ENCODE data around the gene NFATC3.
A peak's percentile ranks its signal among the peaks of the same experiment; 100 is the strongest.

The NFATC3 gene

DNA sequence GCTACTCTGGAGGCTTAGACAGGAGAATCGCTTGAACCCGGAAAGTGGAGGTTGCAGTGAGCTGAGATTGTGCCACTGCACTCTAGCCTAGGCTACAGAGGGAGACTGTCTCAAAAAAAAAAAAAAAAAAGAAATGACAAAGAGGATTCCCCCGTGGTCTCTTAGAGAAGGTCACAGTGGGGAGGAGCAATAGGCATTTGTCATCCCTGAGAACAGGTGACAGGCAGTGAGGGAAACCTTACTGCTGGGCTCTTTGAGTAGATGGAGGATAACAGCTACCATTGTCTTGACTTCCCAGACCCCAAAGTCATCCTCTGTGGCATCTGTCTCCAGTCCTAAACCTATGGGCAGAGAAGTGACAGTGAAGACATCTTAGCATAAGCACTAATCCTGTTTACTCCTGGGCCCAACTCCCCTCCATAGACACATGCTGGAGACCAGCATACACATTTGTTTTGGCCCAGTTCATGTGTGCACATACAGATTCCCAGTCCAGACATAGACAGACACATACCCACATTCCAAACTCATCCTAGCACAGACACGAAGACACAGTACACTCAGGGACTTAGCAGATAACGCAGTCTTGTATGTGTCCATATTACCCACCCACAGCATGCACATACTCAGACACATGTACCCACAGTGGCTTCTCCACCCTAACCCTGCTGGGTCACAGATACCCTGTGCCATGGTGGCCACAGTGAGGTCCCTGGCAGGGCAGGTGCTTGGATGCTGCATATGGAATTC, 148.1 kb downstream of the NFATC3 start:
- H3K4me3 ChIP-seq (ENCODE audit: low read depth, low read length), result no peak overlapping the region
- TF ChIP-seq, protein P1, sequence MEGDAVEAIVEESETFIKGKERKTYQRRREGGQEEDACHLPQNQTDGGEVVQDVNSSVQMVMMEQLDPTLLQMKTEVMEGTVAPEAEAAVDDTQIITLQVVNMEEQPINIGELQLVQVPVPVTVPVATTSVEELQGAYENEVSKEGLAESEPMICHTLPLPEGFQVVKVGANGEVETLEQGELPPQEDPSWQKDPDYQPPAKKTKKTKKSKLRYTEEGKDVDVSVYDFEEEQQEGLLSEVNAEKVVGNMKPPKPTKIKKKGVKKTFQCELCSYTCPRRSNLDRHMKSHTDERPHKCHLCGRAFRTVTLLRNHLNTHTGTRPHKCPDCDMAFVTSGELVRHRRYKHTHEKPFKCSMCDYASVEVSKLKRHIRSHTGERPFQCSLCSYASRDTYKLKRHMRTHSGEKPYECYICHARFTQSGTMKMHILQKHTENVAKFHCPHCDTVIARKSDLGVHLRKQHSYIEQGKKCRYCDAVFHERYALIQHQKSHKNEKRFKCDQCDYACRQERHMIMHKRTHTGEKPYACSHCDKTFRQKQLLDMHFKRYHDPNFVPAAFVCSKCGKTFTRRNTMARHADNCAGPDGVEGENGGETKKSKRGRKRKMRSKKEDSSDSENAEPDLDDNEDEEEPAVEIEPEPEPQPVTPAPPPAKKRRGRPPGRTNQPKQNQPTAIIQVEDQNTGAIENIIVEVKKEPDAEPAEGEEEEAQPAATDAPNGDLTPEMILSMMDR (IDR thresholded peaks at IDR 0.05; ENCODE audit: low read depth, low read length), result no peak

DNA sequence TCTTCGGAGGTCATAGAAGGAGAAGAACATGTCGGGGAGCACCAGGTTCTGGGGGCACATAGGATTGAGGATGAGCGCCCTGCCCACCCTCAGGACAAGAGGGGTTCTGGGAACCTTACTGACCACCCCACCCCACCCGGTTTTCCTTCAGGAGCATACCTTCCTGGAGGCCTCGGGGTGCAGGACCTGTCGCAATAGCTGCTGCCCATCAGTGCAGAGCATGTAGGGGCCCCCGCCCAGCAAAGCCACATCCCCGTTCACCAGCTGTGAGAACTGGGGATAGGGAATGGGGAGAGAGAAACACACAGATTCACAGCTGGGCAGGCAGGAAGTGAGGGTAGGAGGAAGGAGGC, 148.6 kb downstream of the NFATC3 start:
- TF ChIP-seq, protein P1 (IDR thresholded peaks at IDR 0.05; ENCODE audit: low read depth, low read length), result no peak
- H3K4me3 ChIP-seq (ENCODE audit: low read depth, low read length), result no peak overlapping the region

DNA sequence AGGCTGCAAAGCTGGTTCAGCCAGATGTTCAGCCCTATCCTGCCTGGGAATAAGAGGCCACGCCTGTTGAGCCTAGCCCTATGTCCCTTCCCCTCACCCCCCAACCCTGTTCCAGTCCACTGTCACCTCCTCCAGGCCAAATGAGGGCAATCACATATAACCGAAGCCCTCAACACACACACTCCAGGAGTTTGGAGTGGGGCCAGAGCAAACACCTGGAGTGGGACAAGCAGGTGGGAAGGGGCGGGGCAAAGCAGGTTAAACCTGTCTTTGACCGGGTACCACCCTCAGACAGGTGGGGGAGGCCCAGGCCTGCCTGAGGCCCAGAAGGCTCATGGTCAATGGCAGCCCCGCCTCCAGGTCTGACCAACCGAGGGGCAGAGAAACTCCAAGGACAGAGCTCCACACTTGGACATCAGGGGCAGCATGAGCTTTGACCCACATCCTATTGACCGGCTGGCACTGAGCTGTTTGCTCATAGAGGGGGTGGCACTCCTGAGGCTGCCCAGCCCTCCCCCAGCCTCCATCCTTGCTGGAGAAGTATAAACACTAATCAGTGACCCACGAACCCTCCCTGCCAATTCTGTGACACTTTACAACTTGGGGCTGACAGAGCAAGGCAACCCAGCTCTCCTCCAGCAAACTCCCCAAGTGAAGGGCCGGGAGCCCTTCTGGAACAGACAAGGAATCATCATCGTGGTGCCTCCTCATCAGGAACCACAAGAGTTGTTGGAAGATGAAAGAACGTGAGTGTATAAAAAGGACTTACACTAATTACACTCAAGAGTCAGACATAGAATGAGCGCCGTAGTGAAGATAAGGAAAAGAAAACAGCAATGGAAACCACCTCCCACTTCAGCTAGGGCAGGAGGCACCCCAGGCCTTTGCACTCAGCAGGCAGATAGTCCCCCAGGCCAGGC, 149.3 kb downstream of the NFATC3 start:
- H3K4me3 ChIP-seq (ENCODE audit: low read depth, low read length), result no peak overlapping the region
- TF ChIP-seq, protein P1 (IDR thresholded peaks at IDR 0.05; ENCODE audit: low read depth, low read length), result no peak

DNA sequence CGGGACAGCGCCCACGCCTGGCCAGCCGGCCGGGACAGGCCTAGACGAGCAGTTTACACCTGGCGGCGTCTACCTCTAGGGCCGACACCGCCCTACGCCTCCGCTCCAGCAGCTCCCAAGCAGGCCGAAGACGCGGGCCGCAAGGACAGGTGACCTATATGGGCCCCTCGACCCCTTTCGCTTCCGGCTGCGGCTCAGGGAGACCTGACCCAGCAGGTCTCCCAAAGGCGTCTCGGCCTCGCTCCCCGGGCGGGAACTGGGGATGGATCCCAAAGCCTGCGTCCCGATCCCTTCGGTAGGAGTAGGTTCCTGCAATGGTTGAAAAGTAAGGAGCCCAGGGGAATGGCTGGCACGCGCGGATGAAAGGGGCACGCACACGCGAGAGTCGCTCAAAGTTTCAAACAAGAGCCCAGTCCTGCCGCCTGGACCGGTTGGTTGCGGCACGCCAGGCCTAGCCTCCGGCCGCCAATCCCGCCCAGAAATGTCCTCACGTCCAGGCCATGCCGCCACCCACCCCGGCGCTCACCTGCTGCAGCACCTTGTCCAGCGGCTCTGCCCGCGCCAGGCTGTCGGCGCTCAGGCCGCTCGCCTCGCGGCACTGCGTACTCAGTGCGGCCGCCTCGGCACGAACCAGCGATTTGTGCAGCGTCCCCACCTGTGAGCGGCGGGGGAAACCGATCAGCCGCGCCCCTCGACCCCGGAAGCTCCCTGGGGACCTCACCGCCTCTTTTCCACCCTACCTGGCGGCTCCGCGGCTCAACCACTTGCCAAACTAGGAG, 150.1 kb downstream of the NFATC3 start:
- TF ChIP-seq, protein P1 (IDR thresholded peaks at IDR 0.05; ENCODE audit: low read depth, low read length), result no peak
- no peak overlapping the region for H3K4me3 ChIP-seq (ENCODE audit: low read depth, low read length)

DNA sequence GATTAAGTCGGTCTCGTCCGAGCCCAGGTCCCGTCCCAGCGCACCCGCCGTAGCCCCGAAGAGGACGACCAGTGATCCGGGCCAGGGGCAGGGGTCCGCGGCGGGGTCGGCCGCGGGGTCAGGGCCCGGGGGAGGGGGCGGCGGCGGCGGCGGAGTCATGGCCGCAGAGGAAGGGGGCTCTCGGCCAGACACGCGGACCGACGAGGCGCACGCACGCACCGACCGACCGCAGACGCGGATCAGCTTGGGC, 150.6 kb downstream of the NFATC3 start, which contains the start of gene ESRP2:
TSS of gene ESRP2 (minus strand) at position 241 of the 250 bp plus-strand sequence. CDS start at position 159, 82 bp downstream.
- peak within 1 kb of the TSS; percentile 60 for H3K4me3 ChIP-seq (ENCODE audit: low read depth, low read length)
- TF ChIP-seq, protein P1 (IDR thresholded peaks at IDR 0.05; ENCODE audit: low read depth, low read length), result no peak

DNA sequence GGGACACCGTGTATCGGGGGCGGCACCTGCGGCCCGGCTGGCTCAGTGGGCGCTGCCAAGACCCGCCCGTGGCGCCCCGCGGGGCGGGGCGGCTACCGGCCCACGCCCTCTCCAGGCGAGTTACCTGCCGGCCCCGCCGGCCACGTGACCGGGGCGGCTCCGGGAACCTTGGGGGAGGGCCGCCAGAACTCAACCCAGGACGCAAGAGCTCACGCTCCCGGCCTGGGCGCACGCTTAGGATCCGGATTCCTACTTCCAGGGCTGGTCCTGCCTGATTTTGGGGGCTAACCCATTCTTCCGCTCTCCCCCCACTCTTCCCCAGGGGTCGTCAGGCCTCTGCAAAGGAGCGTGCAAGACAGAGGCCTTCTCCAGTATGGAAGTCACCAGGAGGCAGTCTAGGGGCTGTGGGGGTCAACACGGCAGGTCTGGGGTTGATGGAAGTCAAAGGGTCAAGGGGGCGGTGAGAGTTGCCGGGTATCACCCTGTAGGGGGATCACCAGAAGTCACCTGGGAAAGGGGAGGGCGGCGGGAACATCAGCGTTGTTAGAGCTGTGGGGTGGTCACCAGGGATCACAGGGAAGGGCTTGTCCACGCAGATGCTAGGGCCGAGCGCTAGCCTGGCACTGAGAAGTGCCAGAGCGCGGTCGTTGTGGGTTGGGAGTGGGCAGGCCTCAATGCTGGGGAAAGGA, 151.1 kb downstream of the NFATC3 start:
- TF ChIP-seq, protein P1 (IDR thresholded peaks at IDR 0.05; ENCODE audit: low read depth, low read length), result no peak
- no peak overlapping the region for H3K4me3 ChIP-seq (ENCODE audit: low read depth, low read length)
